PC-3 (cell line): ENCODE results near the gene NCOA7.

Source experiments
- EZH2 ChIP-seq: fragments of 300-600 bp; sonication (generic); IDR thresholded peaks from one replicate; pipeline ENCODE4 v1.6.1; 2017; ENCODE audit warnings: antibody characterized with exemption, mild to moderate bottlenecking, low read length; ENCODE audit not compliant: unreplicated experiment
- TF ChIP-seq, protein P1 (sequence below): fragments of 300-600 bp; sonication (generic); conservative IDR thresholded peaks from 2 replicates; pipeline ENCODE4 v1.5.1; 2017; ENCODE audit warnings: antibody characterized with exemption, low read depth, mild to moderate bottlenecking, low read length

DNA sequence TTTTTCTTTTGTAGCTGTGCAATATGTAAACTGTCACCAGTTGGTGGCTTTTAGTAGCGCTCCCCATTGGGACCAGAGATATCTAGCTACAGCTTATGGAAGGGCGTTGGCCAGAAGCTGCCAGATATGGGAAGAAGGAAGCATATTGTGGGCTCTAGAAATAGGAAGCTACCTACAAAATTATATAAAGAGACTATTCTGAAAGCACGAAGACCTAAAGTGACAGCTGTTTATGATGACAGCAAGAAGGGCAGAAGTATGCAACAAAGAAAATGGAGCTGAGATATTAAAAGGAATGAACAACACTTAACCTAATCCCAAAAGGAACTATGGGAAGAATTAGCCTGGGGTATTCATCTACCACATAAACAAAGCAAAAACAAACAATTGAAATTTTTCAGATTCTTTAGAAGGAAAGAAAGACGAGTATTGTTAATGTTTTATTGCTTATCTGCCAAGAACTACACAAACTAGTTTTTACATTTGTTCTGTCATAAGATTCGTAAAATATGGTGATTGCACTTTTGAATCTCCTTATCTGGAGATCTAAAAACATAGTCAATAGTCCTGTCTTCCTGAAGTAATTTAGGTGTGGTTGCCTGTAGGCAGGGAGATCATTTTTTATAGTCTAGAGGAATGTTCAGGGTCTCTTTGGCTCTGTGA is 81.6 kb downstream of the NCOA7 start:
- TF ChIP-seq EZH2, result no peak
- TF ChIP-seq, protein P1, sequence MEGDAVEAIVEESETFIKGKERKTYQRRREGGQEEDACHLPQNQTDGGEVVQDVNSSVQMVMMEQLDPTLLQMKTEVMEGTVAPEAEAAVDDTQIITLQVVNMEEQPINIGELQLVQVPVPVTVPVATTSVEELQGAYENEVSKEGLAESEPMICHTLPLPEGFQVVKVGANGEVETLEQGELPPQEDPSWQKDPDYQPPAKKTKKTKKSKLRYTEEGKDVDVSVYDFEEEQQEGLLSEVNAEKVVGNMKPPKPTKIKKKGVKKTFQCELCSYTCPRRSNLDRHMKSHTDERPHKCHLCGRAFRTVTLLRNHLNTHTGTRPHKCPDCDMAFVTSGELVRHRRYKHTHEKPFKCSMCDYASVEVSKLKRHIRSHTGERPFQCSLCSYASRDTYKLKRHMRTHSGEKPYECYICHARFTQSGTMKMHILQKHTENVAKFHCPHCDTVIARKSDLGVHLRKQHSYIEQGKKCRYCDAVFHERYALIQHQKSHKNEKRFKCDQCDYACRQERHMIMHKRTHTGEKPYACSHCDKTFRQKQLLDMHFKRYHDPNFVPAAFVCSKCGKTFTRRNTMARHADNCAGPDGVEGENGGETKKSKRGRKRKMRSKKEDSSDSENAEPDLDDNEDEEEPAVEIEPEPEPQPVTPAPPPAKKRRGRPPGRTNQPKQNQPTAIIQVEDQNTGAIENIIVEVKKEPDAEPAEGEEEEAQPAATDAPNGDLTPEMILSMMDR, result no peak
